Measurements from ENCODE around the gene PRKCH. TPM values are rescaled to one million over a fixed set of nuclear protein-coding genes. Genes with fewer than 3 reads are reported as not detected.

PRKCH gene
- total RNA-seq, 1 experiment from 2014 or later: 10.3 TPM

DNA sequence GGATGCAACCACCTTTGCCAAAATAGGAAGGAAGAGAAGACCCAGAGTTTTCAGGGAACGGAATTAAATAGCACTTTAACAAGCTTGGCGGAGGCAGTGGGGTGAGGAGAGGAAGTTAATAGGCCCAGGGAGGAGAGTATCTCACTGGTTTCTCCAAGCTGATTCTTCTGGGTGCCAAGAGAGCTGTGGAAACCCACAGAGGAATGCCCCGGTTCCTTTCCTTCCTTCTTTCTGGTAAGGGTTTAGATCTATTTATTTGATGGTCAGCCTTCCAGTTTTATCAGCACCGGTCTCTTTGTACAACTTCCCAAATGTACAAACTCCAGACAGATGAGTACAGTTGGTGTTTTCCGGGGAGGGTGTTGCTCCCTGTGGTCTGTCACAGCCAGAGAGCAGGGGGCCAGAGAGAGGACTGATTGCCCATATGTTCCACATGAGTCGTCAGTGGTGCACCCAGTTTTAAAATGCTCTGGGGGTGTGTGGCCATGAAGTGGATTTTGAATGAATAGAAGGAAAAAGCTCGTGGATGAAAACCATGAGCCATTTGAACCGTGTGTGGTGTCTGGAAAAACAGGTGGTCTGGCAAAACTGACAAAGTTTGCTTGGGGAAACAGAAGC, 26.6 kb downstream of the PRKCH start (continued):
- TF ChIP-seq, protein P1, sequence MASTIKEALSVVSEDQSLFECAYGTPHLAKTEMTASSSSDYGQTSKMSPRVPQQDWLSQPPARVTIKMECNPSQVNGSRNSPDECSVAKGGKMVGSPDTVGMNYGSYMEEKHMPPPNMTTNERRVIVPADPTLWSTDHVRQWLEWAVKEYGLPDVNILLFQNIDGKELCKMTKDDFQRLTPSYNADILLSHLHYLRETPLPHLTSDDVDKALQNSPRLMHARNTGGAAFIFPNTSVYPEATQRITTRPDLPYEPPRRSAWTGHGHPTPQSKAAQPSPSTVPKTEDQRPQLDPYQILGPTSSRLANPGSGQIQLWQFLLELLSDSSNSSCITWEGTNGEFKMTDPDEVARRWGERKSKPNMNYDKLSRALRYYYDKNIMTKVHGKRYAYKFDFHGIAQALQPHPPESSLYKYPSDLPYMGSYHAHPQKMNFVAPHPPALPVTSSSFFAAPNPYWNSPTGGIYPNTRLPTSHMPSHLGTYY (CRISPR knock-in tag; IDR thresholded peaks at IDR 0.05): no peak
- no peak for TF ChIP-seq NFATC4 (CRISPR knock-in tag; IDR thresholded peaks at IDR 0.05)
- TF ChIP-seq IRF2 (CRISPR knock-in tag; IDR thresholded peaks at IDR 0.05; ENCODE audit: borderline replicate concordance, low read depth): no peak
- TF ChIP-seq ATF1 (CRISPR knock-in tag; IDR thresholded peaks at IDR 0.05): no peak
- no peak for TF ChIP-seq ZNF121 (CRISPR knock-in tag; IDR thresholded peaks at IDR 0.05)
- TF ChIP-seq, protein P2, sequence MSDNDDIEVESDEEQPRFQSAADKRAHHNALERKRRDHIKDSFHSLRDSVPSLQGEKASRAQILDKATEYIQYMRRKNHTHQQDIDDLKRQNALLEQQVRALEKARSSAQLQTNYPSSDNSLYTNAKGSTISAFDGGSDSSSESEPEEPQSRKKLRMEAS (CRISPR knock-in tag; IDR thresholded peaks at IDR 0.05): no peak

DNA sequence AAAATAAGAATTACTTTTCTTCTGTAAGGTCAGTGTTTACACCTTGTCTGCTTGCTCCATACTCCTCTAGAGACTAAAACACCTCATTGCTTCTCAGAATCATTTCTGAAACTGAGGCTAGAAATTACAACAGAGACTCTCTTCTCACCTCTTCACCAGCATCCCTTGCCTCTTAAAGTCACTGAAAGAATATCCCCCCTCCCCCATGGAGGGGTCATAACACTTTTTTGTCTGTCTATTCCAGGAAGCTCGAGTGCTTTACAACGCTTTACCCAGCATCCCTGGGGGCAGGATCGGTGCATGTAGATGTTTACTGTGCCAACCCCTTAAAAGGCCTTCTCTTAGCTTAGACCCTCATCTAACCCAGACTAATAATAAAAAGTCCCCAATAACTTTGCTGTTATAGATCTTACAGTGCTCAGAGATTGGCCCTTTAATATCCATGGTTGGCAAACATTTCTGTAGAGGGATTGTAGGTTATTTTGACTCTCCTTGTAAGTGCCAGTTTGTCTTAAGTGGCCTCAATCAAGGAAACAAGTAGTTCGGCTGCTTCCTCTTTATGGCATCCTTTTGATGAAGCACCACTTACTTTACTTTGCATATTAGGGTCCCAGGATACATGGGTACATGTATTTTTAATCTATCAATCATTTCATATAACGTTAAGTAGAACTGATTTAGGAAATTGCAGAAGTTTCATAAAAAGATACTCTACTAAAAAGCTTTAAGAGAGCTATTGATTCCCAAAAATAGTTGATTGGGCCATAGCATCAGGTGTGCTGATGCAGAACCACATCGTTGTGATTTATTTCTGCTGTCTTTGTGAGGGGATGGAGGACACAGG, 29.3 kb downstream of the PRKCH start:
- Mint-ChIP-seq H3K36me3 (no peaks in the 10 kb centered on the region), H3K4me3 (no peak overlapping the region), H3K27me3 (ENCODE audit: low read depth) (no peaks in the 10 kb centered on the region), H3K27ac (no peak overlapping the region), H3K4me1 (peaks cover 6% of the 10 kb centered on the region), H3K9me3 (no peaks in the 10 kb centered on the region; the same call in 1 of the 2 replicates)
- ChIA-PET CTCF (no interaction called here), POLR2A (no interaction called here)
- DNase-seq (ENCODE audit: low spot score) (no peak), ATAC-seq (no peak)
- TF ChIP-seq PRRX2 (CRISPR knock-in tag; IDR thresholded peaks at IDR 0.05) (no peak), NFYB (CRISPR knock-in tag; conservative IDR thresholded peaks at IDR 0.05; ENCODE audit: low read depth) (no peak), FOXJ3 (CRISPR knock-in tag; IDR thresholded peaks at IDR 0.05; ENCODE audit: borderline replicate concordance) (no peak), ZNF317 (CRISPR knock-in tag; IDR thresholded peaks at IDR 0.05; ENCODE audit: borderline replicate concordance, low read depth) (no peak), TP53 (CRISPR knock-in tag; IDR thresholded peaks at IDR 0.05) (no peak), TEAD1 (CRISPR knock-in tag; IDR thresholded peaks at IDR 0.05) (no peak), ZNF416 (CRISPR knock-in tag; IDR thresholded peaks at IDR 0.05) (no peak)
- TF ChIP-seq, protein P3, sequence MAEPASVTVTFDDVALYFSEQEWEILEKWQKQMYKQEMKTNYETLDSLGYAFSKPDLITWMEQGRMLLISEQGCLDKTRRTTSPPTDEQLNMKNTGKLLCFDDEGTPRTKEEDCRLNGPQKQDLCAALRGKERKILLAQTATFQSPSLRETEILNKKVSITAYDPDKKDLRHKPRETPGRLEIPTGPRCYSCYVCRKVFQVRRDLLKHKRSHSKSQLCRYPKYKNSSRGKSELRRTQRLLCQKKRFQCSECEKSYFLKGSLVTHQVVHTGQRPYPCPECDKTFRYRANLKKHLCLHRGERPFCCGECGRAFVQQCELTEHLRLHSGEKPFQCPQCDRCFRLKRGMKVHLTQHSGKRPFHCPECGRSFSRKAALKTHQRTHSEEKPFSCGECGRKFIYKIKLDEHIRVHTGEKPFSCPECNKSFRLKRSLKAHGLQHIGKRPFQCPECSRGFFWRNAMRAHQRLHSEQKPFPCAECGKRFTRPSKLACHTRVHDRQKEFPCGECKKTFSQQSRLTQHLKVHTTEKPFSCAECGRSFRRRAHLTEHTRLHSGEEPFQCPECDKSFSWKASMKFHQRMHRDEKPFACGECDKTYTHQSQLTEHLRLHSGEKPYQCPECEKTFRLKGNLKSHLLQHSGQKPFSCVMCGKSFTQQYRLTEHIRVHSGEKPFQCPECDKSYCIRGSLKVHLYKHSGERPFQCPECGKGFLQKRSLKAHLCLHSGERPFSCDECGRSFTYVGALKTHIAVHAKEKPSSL (CRISPR knock-in tag; conservative IDR thresholded peaks at IDR 0.05): no peak
- TF ChIP-seq, protein P4, sequence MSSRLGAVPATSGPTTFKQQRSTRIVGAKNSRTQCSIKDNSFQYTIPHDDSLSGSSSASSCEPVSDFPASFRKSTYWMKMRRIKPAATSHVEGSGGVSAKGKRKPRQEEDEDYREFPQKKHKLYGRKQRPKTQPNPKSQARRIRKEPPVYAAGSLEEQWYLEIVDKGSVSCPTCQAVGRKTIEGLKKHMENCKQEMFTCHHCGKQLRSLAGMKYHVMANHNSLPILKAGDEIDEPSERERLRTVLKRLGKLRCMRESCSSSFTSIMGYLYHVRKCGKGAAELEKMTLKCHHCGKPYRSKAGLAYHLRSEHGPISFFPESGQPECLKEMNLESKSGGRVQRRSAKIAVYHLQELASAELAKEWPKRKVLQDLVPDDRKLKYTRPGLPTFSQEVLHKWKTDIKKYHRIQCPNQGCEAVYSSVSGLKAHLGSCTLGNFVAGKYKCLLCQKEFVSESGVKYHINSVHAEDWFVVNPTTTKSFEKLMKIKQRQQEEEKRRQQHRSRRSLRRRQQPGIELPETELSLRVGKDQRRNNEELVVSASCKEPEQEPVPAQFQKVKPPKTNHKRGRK (CRISPR knock-in tag; IDR thresholded peaks at IDR 0.05; ENCODE audit: borderline replicate concordance): no peak
- TF ChIP-seq, protein P5, sequence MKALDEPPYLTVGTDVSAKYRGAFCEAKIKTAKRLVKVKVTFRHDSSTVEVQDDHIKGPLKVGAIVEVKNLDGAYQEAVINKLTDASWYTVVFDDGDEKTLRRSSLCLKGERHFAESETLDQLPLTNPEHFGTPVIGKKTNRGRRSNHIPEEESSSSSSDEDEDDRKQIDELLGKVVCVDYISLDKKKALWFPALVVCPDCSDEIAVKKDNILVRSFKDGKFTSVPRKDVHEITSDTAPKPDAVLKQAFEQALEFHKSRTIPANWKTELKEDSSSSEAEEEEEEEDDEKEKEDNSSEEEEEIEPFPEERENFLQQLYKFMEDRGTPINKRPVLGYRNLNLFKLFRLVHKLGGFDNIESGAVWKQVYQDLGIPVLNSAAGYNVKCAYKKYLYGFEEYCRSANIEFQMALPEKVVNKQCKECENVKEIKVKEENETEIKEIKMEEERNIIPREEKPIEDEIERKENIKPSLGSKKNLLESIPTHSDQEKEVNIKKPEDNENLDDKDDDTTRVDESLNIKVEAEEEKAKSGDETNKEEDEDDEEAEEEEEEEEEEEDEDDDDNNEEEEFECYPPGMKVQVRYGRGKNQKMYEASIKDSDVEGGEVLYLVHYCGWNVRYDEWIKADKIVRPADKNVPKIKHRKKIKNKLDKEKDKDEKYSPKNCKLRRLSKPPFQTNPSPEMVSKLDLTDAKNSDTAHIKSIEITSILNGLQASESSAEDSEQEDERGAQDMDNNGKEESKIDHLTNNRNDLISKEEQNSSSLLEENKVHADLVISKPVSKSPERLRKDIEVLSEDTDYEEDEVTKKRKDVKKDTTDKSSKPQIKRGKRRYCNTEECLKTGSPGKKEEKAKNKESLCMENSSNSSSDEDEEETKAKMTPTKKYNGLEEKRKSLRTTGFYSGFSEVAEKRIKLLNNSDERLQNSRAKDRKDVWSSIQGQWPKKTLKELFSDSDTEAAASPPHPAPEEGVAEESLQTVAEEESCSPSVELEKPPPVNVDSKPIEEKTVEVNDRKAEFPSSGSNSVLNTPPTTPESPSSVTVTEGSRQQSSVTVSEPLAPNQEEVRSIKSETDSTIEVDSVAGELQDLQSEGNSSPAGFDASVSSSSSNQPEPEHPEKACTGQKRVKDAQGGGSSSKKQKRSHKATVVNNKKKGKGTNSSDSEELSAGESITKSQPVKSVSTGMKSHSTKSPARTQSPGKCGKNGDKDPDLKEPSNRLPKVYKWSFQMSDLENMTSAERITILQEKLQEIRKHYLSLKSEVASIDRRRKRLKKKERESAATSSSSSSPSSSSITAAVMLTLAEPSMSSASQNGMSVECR (CRISPR knock-in tag; IDR thresholded peaks at IDR 0.05; ENCODE audit: borderline replicate concordance): no peak

All from WTC11 (cell line).